GM19099 (cell line): ENCODE measurements around the gene PCGF6.

Source experiments
- POLR2A ChIP-seq: IDR thresholded peaks from 3 replicates; pipeline ENCODE4 v1.6.1; 2011; ENCODE audit warnings: low read depth; ENCODE audit not compliant: insufficient read length; ENCODE audit errors: extremely low read depth

Gene PCGF6, protein sequence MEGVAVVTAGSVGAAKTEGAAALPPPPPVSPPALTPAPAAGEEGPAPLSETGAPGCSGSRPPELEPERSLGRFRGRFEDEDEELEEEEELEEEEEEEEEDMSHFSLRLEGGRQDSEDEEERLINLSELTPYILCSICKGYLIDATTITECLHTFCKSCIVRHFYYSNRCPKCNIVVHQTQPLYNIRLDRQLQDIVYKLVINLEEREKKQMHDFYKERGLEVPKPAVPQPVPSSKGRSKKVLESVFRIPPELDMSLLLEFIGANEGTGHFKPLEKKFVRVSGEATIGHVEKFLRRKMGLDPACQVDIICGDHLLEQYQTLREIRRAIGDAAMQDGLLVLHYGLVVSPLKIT

DNA sequence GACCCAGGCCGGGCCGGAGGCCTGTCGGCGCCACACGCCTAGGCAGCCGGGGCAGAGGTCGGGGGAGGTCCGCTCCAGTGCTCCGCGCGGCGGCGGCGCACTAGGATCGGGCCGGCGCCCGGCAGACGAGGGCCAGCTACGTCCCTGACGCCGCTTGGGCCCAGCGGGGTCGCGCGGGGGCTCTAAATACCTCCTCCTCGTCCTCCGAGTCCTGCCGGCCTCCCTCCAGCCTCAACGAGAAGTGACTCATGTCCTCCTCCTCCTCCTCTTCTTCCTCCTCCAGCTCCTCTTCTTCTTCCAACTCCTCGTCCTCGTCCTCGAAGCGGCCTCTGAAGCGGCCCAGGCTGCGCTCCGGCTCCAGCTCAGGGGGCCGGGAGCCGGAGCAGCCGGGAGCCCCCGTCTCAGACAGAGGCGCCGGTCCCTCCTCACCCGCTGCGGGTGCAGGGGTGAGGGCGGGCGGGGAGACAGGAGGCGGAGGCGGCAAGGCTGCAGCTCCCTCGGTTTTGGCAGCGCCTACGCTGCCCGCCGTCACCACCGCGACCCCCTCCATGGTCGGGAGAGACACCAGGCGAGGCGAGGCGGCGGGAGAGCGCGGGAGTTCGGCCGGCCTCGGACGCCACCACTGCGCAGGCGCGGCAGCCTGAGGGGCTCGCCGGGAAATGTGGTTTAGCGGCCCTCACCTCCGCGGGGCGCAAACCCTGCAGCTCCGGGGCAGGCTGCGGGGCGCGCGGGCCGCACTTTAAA, at the start of gene PCGF6:
Gene PCGF6, minus strand, starts transcription at position 624 of the 744 bp plus-strand sequence. Its CDS starts 74 bp downstream, at position 550.
- TF ChIP-seq POLR2A: peak; percentile 52

DNA sequence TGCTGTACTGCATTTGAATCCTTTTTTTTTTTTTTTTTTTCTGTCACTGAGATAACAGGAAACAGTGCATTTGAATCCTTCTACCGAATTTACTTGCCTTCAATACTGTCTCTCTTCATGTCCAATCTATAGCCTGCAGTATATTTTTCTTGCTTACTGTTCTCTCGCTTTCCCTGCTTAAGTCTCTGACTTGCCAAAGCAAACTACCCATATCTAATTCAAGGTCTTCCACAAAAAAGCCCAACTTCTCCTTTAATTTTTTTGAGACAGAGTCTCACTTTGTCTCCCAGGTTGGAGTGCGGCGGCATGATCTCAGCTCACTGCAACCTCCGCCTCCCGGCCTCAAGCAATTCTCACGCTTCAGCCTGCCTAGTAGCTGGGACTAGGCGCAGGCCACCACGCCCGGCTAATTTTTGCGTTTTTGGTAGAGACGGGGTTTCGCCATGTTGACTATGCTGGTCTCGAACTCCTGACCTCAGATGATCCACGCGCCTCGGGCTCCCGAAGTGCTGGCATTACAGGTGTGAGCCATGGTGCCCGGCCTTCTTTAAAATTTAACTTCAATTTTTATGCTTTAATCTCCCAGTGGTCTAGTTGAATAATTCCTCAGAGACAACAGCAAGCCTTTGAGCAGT, 46.4 kb upstream of the PCGF6 start:
- TF ChIP-seq POLR2A: no peak

DNA sequence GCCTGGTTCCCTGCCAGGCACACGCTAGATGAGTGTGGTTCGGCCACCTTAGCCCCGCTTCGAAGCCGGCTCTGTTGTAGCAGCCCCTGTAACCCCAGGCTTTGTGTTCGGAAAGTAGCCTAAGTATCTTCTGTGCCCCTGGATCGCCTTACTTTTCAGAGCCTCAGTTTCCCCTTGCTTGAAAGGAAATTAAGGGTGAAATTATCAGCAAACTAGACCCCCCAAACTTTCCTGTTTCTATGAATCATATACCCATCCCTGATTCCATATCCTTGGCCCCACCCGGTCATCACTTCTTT, 45.8 kb upstream of the PCGF6 start:
- TF ChIP-seq POLR2A: no peak

DNA sequence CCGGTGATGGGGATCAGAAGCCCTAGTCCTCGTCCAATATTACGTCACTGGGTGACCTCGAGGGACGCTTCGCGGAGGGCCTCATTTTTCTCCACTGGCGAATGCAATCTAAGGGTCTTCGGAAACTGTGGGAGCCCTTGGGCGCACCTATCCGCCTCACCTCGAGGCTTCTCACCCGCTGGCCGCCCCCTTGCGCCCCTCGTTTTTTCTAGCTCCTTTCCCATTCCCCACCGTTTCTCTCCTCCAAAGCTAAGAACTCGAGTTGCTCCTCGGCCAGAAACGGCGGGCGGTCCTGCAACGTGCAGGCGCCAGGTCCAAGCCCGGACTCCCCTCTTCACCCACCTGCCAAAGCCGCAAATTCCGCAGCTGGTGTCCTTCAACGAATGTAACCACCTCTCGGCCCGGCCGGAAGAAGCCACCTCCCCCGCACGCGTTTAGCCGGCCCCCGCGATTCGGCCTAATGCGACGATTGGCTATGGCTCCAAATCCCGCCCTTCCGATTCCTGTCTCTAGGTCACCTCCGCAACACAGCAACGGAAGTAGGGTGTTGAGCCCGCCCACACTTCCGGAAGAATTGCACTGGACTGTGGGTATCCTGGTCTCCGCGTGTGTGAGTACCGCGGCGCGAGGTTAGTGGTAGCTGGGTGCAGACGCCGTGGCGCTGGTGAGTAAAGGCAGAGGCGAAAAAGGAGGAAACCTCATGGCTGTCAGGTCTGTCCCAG, 45.3 kb upstream of the PCGF6 start, which contains the start of the genes ATP5MK and PDCD11:
Gene ATP5MK, minus strand, starts transcription at position 409 of the 722 bp plus-strand sequence. CDS start 4,018 bp downstream, outside the sequence.
Gene PDCD11, plus strand, starts transcription at position 560 of the 722 bp plus-strand sequence. CDS start 1,801 bp downstream, outside the sequence.
- peak; percentile 92 for TF ChIP-seq POLR2A

DNA sequence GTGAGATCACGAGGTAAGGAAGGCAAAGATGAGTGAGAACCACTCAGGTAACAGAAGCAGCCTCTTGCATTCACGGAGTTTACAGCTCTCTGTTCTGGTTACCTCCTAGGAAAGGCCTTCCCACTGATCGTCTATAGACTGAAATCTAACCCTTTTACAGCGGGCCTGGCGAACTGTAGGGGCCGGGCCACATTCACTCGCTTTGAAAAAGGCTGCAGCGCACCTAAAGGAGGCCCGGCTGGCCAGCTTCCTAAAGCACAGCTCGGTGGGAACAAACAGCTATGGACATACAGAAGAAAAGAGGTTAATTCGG, 44.8 kb upstream of the PCGF6 start:
- TF ChIP-seq POLR2A: no peak

DNA sequence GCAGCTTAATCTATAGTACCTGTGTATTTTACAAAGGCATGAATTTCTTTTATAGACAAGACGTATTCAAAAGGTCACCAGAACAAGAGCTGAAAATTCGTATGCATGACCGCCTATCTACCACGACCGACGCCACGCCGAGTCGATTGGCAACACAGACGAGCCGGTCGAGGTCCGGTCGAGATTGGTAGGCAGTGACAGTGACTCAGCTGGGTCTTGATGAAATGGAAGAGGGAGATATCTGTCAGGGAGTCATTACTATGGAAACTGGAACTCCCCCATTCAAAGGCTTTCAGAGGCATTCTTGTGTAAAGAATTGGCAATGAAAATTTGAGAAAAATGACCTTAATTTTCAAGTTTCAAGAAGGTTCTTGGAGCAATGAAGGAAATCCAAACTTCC, 43.2 kb upstream of the PCGF6 start:
- TF ChIP-seq POLR2A: no peak

DNA sequence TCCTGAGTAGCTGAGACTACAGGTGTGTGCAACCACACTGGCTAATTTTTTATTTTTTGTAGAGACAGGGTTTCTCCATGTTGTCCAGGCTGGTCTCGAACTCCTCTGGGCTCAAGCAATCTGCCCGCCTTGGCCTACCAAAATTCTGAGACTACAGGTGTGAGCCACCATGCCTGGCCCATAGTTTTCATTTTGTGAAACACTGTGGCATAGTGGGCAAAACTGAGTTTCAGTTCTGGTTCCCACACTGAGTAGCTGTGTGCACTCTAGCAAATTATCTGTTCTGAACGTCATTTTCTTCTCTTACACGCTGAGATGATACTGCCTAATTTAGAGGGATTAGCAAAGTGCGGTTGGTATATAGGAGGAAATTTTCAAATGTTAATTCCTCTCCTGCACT, 31.8 kb upstream of the PCGF6 start:
- TF ChIP-seq POLR2A: no peak

DNA sequence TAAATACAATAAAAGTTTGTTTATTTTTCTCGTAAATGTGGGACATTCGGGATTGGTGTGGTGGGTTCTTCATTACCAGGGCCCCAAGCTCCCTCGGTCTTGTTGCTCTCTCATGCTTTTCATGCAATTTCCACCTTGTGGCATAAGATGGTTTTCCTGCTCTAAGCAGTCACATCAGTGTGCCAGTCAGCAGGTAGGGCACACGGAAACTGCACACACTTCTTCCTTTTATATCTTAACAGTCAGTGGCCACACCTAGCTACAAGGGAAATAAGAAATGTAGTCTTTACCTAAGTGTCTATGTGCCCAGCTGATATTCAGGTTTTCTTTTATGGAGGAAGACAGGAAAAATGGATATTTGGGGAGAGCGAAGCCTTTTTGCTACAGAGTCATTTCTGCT, 23.3 kb upstream of the PCGF6 start:
- TF ChIP-seq POLR2A: no peak

DNA sequence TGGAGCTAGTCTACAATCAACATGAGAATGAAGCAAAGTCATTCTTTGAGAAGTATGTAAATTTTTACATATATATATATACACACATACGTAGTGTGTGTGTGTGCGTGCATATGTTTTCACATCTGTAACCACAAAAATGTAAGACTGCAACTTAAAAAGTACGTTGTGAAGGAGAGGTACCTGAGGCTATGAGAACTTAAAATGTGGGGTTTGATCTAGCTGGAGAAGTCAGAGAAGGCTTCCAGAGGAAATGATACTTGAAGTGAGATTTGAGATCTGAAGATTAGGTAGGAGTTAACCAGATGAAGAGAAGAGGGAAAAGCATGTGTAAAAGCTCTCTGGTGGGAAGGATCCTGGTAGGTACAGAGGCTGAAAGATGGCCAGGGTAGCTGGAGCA, 22.6 kb upstream of the PCGF6 start:
- no peak for TF ChIP-seq POLR2A

DNA sequence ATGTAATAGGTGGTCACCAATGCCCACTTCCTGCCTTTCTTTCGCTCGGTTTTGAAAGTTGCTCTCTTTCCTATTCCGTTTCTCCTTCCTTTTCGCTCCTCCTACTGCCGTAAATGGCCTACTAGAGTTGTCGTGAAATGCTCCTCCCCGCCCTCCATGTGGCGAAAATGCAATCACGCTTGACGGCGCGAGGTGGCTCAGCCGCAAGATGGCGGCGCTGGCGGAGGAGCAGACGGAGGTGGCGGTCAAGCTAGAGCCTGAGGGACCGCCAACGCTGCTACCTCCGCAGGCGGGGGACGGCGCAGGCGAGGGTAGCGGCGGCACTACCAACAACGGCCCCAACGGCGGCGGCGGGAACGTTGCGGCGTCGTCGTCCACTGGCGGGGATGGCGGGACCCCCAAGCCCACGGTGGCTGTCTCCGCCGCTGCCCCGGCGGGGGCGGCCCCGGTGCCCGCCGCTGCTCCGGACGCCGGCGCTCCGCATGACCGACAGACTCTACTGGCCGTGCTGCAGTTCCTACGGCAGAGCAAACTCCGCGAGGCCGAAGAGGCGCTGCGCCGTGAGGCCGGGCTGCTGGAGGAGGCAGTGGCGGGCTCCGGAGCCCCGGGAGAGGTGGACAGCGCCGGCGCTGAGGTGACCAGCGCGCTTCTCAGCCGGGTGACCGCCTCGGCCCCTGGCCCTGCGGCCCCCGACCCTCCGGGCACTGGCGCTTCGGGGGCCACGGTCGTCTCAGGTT, 17.0 kb upstream of the PCGF6 start, which contains the start of gene TAF5:
Gene TAF5, plus strand, starts transcription at position 195 of the 737 bp plus-strand sequence. Its CDS starts 14 bp downstream, at position 209.
- peak; percentile 90 for TF ChIP-seq POLR2A

DNA sequence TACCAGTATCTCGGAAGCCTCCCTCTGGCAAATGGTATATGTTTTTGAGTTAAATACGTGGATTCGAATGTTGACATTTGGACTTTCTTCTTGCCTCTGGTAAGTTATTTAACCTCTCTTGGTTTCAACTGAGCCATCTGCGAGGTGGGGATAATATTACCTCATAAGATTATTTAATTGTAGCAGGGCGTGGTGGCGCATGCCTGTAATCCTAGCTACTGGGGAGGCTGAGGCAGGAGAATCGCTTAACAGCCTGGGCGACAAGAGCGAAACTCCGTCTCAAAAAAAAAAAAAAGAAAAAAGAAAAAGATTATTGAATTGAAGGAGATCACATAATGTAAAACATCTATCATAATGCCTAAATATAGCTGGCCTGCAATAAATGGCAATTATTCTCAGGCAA, 16.4 kb upstream of the PCGF6 start:
- TF ChIP-seq POLR2A: no peak

DNA sequence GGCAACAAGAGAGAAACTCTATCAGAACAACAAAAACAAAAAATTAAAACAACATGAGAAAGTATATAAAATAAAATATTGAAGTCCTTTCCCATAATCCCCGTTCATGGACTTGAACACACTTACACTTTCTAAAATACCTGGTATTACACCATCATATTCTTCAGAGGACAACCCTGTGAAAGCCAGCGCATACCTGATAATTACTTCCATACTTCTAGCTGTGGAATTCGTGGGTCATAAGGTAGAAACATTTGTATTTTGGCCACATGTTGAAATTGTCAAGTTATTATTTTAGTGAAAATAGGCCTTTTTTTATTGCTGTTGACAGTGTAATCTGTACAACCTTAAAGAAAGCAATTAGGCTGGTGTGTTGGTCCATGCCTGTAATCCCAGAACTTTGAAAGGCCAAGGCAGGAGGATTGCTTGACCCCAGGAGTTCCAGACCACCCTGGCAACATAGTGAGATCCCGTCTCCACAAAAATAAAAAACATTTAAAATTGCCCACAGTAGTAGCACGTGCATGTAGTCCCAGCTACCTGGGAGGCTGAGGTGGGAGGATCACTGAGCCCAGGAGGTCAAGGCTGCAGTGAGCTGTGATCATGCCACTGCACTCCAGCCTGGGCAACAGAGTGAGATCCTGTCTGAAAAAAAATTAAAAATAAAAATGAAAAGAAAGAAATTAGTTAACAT, 5.1 kb upstream of the PCGF6 start:
- TF ChIP-seq POLR2A: no peak

DNA sequence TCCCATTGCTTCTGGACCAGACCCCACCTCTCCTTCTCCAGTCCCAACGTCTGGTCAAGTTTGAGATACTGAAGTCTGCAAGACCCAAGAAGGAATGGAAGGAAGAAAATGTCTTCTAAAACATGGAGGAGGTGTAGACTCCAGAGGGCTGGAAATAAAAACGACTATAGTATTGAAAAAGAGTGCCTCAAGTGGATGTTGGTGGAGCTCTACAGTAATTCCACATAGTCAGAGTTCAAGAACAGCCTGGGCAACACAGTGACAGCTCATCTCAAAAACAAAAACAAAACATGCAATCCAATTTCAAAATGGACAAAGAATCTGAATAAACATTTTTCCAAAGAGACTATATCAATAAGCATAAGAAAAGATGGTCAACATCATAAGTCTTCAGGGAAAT, 2.3 kb upstream of the PCGF6 start:
- no peak for TF ChIP-seq POLR2A

DNA sequence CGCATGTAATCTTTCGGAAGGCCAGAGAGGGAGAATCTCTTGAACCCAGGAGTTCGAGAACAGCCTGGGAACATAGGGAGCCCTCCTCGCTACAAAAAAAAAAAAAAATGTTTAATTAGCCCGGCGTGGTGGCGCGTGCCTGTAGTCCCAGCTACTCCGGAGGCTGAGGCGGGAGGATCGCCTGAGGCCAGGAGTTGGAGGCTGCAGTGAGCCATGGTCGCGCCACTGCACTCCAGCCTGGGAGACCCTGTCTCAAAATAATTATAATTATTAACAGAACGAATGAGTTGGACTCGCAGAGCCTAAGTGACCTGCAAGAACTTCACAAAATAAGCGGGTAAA, 794 bp downstream of the PCGF6 start:
- no peak for TF ChIP-seq POLR2A

DNA sequence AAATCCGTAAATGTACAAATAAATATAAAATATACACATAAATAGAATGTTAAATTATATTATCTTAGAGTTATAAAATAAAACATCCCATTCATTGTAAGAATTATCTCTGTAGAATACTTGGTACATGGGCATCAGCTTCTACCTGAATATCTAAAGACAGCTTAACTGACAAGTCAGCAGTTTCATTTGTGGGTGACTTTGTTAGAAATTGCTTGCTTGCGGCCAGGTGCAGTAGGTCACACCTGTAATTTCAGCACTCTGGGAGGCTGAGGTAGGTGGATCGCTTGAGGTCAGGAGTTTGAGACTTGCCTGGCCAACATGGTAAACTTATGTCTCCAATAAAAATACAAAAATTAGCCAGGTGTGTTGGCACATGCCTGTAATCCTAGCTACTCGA, 14.6 kb downstream of the PCGF6 start:
- TF ChIP-seq POLR2A: no peak

DNA sequence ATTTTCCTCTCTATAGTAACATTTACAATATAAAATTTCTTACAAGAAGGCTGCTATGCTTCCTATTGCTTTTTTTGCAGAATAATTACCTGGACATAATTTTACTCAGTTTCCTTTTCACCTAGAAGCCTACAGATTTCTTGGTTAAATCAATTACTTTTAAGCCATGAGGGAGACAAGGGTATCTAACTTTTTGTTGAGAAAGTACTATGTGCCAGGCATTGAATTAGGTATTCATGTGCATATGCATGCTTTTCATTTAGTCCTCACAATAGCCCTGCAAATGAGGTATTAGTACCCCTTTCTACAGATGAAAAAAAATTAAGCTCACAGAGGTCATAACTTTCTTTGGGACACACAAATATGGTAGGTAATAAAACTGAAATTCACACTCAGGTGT, 16.4 kb downstream of the PCGF6 start:
- no peak for TF ChIP-seq POLR2A
